HG02678 (cell line): ENCODE measurements around the gene ADRA2C.

ENCODE experiments used
- ATAC-seq: cut with Tn5 transposase; IDR thresholded peaks from one replicate; pipeline ENCODE4 v1.9.1; 2021; ENCODE audit warnings: mild to moderate bottlenecking, moderate library complexity; ENCODE audit not compliant: unreplicated experiment

Gene ADRA2C

DNA sequence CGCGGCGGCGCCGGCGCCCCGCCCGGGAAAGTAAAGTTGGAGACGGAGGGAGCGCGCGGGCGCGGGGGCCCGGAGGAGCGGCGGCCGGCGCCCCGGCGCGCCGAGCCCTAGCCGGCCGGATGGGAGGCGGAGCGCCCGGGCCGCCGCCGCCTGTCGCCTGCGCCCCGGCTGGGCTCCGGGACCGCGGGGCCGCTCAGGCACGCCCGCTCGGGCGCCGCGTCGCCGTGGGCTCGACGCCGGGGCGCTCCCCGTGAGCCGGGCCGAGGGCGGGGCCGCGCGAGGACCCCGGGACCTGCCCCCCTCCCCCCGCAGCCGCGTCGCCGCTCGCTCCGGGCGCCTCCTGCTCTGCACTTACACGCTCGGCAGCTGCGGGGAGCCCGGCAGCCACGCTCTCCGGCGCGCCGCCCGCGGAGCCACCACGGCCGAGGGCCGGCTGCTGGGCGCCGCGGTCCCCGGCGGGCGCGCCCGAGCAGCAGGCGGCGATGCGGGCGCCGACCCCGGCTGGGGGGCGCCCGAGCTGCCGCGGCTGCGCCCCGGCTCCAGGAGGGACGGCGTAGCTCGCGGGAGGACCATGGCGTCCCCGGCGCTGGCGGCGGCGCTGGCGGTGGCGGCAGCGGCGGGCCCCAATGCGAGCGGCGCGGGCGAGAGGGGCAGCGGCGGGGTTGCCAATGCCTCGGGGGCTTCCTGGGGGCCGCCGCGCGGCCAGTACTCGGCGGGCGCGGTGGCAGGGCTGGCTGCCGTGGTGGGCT lies at the start of gene ADRA2C:
Gene ADRA2C (plus strand): TSS at position 350 of the 749 bp plus-strand sequence. CDS start 222 bp downstream, at position 572.
- no peak for ATAC-seq

DNA sequence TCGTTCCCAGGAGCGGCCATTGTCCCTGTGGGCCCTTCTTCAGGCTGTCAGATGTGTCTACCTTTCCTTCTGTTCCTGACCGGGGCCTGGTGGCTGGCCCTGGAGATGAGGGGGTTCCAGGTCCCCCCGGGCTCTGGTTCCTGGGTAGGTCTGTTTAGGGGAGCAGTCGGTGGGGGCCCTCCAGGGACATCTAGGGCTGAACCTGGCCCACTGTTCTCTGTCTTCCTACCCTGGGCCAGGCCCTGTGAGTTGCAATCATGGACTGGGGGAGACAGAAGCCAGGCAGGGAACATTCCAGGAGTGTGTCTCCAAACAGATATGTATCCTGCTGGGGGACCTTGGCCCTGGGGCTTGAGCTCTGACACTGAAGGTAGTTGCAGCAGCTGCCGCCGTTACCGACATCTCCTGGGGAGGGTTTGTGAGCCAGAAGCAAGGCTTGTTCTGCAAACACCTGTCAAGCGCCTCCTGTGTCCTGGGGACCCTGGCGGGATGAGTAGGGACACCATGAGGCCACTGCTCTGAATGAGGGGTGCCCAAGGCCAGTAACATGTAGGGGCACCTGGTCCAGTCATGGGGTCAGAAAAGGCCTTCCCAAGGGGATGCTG lies 49.5 kb upstream of the ADRA2C start:
- ATAC-seq, result no peak

DNA sequence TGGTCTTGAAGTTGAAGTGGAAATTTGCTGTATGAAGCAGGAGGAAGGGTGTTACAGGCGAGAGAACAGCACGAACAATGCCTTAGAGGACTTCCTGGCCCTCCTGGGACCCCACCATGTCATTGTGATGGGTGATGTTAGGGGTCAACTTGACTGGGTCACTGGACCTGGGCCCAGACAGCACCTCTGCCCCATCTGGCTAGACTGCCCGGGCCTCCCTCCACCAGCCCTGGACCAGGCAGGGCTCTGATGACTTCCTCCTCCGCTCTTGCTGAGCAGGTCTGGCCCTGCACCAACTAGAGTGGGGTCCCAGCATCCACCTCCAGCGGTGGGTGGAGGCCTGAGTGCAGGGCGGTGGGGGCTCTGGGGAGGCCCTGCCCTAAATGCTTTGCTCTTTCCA lies 48.9 kb upstream of the ADRA2C start:
- no peak for ATAC-seq

DNA sequence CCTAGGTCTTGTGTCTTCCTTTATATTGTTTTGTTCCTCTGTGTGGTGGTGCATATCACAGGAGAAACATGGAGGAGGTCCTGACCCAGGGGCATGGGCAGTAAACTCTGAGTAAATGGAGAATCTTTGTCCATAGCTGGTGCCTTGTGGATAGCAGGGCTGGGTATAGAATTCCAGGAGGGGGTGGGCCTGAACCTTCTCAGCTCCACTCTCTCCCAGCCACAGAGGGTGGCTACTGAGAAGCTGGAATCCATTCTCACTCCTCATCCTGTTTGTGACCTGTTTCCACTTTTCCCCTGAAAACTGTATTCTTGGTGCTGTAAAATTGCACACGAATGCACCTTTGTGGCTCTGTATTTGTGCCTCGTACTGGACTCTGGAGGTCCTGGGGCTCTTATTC lies 47.7 kb upstream of the ADRA2C start:
- ATAC-seq, result no peak

DNA sequence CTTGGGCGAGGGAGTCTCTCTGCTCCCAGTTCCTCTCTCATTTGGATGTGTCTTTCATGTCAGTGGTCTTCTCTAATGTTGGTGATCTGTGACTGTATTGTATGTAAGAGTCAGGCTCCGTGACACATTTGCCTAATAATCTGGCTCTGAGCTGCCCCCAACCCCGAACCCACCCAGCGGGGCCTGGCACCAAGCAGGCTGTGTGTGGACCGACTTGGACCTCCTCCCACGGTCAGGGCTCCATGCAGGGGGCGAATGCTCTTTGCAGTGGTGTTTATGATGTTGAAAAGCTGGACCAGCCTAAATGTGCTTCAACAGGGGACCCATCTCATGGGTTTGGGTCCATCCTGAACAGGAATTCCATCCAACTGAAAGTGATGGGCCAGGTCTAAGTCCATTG lies 47.0 kb upstream of the ADRA2C start:
- no peak for ATAC-seq

DNA sequence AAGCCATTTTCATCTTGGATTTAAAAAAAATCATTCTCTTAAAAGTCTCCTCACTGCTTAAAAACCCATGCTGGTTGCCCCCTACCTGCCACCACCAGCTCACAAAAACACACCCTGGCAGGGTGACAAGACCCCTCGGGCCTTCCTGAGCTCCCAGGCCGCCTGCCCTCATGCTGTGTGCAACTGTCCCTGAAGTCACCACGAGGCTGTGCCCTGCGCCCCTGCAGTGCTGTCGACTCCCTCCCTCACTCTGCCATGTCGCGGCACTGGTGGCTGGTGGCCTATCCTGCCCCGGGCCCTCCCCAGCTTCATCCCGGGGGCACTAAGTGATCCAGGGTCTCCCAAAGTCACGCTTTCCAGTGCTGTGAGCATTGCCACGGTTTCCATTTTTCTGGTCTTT lies 46.3 kb upstream of the ADRA2C start:
- no peak for ATAC-seq

DNA sequence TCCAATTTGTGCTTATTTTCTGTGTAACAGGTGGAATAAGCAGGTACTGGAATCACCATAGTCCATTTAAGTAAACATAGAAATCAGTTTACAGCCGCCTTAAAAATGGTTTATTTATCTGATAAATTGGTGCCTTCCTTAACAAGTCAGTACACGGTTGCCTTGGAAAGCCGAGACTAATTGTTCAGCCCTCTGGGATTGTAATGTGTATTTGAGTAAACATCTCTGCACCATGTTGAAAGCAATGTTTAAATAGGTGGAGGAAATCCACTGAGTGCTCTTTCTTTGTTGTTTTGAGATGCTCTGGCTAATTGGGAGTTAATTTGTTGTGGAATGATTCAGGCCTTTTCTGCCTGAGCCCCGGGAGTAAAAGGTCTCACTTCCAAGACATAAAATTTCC lies 45.7 kb upstream of the ADRA2C start:
- no peak for ATAC-seq

DNA sequence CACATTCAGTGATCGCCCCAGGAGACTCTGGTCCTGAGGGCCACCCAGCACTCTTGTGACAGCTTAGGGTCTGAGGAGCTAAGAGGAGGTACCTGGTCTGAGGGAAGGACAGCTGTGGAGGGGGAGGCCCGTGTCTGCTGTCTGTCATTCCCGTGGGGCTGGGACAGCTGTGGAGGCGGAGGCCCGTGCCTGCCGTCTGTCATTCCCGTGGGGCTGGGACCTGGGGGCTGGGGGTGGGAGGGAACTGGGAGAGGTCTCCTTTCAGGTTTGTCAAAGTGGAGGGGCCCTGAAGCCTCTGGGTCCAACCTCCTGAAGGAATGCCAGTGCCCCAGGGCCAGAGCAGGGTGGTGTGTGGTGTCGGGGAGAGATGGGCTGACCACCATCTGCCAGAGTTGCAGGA lies 45.0 kb upstream of the ADRA2C start:
- ATAC-seq, result no peak

DNA sequence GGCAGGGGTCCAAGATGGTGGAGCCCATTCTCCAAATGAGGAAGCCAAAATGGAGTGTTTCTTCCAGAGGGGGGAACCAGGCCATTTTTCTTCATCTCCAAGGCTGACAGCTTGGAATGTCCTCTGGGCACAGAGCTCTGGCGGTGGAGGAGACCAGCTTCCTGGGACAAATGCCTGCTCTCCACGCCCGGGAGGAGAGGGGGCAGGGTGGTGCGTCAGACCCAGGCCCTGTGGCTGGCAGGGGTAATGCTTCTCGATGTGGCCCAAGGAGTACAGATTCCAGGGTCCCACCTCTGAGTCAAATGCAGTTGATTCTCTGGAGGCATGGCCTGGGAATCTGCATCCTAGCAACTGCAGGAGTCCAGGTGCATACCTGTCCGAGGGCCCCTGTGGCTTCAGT lies 44.6 kb upstream of the ADRA2C start:
- no peak for ATAC-seq

DNA sequence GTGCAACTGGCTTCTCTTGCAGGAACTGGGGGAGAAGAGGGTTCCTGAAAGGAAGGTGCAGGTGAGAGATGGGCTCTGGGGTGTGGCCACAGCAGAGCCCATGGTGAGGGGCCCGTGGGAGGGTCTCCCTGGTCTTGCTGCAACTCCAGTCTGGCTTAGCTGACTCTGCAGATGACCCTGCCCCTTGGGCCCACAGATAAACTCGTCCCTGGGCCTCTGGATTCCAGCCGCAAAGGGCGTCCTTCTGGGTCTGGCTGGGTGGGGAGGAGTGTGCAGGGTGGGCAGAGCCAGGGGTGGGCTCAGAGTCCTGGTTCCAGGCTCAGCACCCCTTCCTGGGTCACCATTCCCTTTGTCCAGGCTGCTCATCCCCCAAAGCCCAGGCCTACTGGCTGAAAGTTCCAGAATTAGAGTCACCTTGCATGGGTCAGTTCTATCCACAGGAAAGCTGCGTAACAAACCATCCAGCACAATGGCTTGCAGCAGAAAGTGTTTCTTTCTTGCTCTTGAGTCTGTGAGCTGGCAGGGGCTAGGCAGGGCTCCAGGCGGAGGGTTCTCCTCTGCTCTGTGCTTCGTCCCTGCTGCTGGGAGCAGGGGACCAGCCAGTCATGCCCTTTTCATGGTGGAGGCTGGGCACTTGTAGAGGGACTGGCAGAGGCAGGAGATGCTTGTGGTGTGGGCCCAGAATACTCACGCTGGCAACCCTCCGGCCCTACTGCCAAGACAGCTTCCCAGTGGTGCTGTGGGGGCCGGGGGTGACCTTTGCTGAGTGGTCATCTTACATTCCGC lies 43.5 kb upstream of the ADRA2C start:
- no peak for ATAC-seq

DNA sequence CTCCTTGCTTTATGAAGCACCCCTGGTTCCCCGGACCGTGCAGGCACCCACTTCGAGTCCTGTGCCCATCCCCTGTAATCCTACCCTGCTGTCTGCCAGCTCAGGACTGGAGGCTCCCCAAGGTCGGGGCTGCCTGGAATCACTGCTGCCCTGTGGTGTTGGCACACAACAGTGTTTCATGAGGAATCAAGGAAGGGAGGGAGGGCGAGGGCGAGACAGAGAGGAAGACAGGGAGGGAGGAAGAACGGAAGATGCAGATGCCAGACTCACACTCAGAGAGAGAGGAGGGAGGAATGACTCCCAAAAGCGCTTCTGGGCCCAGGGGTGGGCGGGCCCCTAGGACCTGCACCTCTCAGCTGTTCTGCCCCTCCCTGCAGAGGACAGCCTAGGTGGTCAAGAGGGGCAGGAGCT lies 42.9 kb upstream of the ADRA2C start:
- ATAC-seq, result no peak

DNA sequence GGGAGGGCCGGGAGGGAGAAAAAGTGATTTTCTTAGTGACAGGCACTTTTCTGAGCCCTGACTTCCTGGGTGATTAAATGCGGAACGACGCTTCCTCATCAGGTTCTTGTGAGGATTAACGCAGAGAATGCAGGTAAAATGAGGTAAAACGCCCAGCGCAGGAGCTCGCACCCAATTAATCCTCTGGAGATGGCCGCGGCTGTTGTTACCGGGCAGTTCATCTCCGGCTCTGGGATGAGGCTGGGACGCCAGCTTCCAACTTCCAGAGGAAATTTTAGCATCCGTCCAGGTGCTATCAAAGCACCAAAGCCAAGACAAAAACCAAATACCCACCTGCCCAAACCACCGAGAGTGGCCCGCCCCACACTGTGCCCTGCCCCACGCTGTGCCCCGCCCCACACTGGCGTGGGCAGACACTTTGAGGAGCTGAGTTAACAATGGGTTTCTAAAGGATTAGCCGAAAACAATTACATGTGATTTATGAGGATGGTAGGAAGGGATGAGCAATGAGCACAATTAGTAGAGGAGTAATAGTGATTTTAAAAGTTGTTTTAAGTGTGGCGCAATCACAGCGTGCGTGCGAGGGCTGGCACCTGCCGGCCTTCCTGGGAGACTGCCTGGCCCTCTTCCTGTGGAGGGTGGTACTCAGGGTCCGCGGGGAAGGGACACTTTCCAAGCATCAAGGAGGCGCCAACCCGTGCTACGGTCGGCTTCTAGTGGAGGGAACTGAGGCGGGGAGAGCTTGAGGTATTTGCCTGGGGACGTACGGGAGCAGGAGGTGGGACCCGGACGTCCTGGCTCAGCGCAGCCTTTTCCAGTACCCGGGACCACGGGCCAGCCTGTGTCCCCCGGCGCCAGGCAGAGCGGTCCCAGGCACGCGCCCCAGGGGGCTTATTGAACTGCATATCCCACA lies 41.6 kb upstream of the ADRA2C start:
- no peak for ATAC-seq

DNA sequence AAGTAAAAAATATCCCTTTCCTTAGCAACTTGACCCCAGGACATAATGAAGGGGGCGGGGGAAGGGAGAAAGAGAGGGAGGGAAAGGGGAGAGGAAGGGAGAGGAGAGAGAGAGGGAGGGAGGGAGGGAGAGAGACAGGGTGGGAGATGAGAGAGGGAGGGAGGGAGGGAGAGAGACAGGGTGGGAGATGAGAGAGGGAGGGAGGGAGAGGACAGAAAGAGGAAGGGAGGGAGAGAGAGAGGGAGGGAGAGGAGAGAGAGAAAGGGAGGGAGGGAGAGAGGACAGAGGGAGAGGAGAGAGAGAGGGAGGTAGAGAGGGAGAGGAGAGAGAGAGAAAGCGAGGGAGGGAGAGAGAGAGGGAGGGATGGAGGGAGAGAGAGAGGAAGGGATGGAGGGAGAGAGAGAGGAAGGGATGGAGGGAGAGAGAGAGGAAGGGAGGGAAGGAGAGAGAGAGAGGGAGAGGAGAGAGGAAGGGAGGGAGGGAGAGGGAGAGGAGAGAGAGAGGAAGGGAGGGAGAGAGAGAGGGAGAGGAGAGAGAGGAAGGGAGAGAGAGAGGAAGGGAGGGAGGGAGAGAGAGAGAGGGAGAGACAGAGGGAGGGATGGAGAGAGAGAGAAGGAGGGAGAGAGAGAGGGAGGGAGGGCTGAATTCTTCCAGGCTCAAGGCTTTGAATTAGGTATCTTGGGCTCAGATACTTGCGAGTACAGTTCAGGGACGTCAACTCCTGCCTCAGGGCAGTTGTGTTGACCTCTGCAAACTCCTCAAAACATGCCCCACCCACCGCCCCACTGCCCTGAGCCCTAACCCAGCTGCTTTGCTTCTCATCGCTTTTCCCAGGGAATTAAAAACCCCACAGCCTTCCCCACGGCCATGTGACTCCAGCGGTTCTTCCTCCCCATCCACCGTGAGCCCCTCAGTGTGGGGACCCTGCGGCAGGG lies 40.0 kb upstream of the ADRA2C start:
- no peak for ATAC-seq

DNA sequence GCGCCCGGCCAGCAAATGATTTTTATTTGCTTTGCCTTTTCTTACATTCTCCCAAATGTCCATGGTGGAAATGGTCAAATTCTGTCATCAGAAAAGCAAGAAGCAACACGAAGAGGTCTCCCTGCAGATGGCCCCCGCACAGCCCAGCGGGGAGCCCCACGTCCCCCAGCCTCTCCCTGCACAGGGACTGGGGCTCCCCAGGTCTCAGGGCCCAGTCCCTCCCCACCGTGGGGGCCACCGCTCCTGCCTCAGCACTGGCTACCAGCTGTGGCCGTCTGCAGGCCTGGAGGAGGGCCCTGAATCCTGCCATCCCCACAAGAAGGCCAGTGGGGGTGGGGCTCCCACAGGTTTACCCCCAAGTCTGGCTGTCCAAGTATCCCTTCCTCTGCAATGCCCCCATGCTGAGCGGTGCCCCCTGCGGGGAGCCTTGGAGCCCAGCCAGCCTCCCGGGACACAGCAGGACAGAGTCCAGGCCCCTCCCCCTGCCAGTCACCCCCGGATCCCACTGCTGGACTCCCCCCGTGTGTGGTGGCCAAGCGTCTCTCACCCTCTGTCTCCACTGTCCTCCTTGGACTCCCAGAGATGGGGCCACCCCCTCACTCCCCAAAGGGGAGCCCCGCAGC lies 38.2 kb upstream of the ADRA2C start:
- ATAC-seq, result no peak

DNA sequence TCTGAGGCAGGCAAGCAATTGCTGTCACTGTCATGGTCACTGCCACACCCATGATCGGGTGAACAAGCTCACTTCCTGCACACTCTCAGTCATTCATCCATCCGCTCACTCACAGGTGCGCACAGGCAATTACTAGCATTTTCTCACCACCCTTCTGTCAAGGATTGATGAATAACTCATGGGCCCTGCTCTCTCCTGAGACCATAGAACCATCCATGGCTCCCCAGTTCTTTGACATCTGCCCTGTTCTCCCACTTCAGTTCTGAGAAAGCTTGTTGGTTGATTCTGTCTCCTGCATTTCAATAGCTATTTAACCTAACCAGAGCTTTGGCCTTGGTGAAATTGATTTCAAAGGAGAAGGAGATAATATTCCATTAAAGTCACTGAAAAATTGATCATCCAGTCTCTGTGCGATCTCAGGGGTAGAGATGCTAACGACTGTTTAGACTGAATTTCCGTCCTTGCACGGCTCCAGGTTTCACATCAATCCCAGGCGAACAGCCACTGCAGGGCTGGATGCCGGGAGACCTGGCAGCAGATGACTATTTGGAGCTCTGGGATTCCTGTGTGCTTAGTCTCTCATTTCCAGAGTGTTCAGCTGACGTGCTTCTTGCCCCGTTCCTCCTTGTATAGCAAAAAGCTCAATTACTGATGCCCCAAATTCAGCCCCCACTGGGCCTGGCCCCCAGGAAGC lies 36.9 kb upstream of the ADRA2C start:
- ATAC-seq, result no peak

DNA sequence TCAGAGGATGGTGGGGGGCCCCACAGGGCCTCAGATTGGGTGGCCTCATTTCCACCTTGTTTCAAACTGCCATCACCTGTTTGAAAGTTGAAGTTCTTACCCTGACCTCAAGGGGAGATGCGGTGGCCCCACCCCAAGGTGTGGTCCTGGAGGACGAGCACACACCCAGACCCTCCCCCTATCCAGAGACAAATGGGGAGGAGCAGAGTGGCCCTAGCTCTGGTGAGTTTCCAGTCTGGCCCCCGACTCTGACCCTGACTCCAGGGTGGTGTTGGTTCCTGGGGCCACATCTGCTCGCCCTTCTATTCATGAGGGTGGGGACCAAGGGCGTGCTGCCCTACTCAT lies 36.3 kb upstream of the ADRA2C start:
- no peak for ATAC-seq

DNA sequence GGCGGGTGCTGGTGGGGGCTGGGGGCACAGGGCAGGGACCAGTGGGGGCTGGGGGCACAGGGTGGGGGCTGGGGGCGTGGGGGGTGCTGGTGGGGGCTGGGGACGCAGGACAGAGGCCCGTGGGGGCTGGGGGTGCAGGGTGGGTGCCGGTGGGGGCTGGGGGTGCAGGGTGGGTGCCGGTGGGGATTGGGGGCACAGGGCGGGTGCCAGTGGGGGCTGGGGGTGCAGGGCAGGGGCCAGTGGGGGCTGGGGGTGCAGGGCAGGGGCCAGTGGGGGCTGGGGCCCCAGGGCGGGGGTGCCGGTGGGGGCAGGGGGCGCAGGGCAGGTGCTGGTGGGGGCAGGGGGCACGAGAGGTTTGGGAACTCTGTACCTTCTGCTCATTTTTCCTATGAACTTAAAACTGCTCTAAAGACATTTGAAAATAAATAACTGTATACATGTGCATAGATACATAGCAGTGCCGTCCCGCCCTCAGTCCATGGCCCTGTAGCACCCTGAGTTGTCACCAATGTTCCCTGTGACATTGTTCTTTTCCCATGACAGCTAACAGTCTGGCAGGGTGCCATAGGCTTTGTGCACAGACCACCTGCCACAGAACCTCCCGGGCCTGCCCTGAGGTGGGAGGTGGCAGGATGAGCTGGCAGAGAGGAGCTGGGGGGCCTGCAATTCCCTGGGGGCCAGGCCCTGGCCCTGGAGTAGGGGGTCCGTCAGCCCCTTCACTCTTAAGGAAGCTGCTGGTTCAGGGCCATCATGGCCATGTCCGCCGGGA lies 35.6 kb upstream of the ADRA2C start:
- no peak for ATAC-seq
